NCI-H146 treated with DMSO at 0.1 percent for 48 hours (cell line): ENCODE results near the gene MACROH2A2.

Experiments
- DNase-seq: peaks from one replicate; lab custom pipeline; 2025; ENCODE audit not compliant: unreplicated experiment; lab: John Stamatoyannopoulos, UW

The MACROH2A2 gene

DNA sequence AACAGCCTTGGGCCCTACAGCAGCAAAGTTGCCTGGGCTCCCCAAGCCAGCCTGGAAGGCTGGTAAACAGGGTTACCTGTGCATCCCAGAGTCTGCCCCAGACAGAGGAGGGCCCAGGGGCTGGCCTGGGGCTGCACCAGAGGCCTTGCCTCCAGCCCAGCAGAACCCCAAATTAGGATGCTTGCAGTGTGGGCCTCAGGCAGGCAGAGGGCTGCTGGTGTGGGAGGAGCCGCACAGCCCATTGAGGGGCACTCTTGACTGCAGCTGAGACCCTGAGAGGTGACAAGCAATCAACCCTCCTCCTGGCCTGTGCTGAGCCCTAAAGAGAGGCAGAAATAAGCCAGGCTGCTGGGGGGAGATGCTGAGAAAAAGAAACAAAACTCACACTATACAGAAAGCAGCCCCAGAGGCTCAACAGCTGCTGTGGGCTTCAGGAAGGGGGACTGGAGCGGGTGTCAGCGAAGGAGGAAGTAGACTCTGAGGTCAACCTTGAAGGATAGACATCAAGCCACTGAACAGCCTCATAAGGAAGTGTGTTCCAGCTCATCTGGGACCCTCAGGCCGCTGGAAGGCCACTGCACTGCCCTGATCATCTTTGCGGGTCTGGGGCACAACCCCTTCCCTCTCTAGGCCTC lies 73.4 kb downstream of the MACROH2A2 start:
- no peak for DNase-seq

DNA sequence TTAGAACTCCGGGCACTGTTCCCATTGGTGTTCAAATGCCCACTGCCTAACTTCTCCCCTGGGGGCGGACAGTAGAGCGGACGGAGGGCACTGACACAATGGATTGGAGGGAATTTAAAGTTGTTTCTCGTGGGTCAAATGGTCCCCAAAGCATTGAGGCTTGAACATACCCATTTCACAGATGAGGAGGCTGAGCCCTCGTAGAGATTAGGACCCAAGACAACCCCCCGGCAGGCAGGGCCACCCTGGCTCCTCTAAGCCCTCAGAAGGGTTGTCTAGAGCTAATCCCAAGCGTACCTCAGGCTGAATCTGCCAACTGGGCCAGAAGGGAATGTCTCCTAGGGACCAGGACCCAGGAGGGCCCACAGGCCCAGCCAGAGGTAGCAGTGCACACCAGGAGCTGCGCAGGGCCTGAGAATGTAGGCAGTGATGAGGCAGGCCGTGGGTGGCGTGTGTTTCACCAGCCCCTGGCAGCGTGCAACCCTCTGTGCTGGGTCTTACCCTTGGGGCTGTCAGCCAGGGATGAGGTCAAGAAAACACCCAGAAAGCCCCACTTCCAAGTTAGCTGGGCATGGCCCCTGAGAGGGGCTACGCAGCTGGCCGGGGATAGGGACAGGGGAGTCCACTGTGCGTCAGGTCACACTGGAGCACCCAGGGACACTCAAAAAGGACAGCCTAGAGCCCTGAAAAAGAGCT lies 74.2 kb downstream of the MACROH2A2 start:
- no peak for DNase-seq

DNA sequence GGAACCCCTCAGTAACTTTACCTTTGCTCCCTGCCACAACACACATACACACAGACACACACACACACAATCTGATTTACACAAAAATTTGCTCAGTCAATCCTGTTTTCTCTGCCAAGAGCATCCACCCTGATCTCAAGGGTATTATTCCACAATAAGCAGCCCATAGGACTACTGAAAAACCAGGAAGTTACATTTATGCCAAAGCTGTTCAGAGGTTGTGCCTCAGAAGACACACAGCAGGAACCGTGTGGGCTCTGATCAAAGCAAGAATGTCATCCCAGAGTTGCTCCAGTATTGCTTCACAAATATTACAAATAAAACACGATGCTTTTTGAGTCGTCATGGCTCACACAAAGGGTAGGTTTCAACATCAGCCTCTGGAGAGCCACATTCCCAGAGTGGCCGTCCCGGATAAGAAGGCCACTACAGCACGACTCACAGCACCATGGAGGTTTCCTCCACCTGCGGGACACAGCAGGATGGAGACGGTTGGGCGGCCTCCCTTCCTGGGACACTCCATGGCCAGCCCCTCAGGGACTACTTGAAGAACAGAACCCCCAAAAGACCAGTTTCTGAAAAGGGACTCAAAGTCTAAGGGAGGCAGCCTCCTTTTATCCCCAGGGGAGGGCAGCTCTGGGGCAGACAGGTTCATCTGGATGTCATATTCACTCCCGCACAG lies 78.4 kb downstream of the MACROH2A2 start:
- no peak for DNase-seq

DNA sequence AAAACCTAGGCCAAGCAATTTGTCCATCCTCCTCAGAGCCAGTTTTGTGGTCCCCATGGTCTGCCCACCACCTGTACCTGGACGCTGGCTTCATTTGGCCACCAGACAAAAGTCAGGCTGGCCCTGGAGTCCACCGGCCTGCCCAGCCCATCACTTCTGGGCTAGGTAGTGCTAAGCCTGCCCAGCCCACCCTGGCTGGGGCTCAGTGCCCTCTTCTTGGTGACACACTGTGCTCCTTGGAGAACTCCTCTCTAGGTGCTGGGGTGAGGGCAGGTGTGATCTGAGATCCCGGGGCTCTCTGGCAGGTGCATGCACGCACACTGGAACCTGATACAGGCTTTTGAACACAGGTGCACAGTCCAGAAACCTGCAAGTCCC lies 78.9 kb downstream of the MACROH2A2 start:
- no peak for DNase-seq

GRCh38 chr10:70132098-70133029 lies 79.7 kb downstream of the MACROH2A2 start, which contains the start of gene AIFM2:
AIFM2 (minus strand) TSS chr10:70132825; CDS start chr10:70124084, 8,741 bp downstream.
- peak; percentile 56 for DNase-seq

- DNase-seq, result no peak
Measured at GRCh38 chr10:70135046-70135445, 82.4 kb downstream of the MACROH2A2 start.

GRCh38 chr10:70135684-70136083 lies 83.0 kb downstream of the MACROH2A2 start:
- DNase-seq, result no peak

GRCh38 chr10:70137135-70137534 lies 84.5 kb downstream of the MACROH2A2 start:
- DNase-seq, result no peak

- no peak for DNase-seq
Measured at GRCh38 chr10:70137927-70138883, 85.6 kb downstream of the MACROH2A2 start.

GRCh38 chr10:70139151-70139996 lies 86.7 kb downstream of the MACROH2A2 start:
- no peak for DNase-seq

DNA sequence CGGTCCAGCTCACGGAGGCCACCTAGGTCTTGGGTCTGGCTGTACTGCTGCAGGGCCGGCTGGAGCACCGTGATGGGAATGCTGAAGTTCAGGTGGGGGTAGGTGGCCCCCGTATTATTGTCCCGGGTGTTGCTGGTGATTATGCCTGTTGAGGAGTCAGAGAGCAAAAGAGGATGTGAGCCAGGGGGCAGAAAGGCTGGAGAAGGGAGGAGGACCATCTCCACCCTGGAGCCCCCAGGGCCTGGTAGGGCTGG lies 87.3 kb downstream of the MACROH2A2 start:
- DNase-seq, result no peak

GRCh38 chr10:70140297-70140696 lies 87.7 kb downstream of the MACROH2A2 start:
- no peak for DNase-seq

DNA sequence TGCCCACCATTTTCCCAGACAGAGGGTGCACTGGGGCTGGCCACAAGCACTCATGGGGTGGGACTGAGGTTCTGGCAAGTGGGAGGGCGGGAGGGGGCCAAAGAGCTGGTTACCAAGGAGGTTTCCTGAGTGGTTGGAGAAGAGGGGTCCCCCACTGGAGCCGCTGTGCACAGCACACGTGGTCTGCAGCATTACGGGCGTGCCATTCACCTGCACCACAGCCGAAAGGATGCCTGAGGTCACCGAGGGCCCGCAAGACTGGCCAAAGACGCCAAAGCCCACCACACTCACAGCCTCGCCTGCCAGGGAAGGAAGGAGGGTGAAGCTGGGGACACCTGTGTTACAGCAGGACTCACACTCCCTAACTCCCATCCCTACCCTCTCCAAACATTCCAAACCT lies 89.9 kb downstream of the MACROH2A2 start:
- no peak for DNase-seq

- DNase-seq, result no peak
Measured at GRCh38 chr10:70144372-70145110, 91.9 kb downstream of the MACROH2A2 start.

- DNase-seq, result no peak
Measured at GRCh38 chr10:70145166-70145665, 92.6 kb downstream of the MACROH2A2 start.

GRCh38 chr10:70145666-70146488 lies 93.2 kb downstream of the MACROH2A2 start:
- DNase-seq, result peak; percentile 52

- DNase-seq, result peak; percentile 99
Measured at GRCh38 chr10:70146489-70147258, 94.0 kb downstream of the MACROH2A2 start, which contains the start of gene TYSND1. TYSND1 (minus strand) TSS chr10:70146700; CDS start chr10:70146586, 114 bp downstream.
